Stimulated activated CD8-positive, alpha-beta memory T cell treated with anti-CD3 and anti-CD28 coated beads, Interleukin-4, amount 100 ng/mL, for 48 hours (primary cell): ENCODE results near the gene ADAMTS7.
"Not testable (repeated sequence)": the region's sequence is repeated elsewhere in the genome, so short reads cannot be mapped to it uniquely, and the experiment has no call there.

Experiments used
- DNase-seq: peaks from one replicate; pipeline ENCODE4 v3.0.0-alpha.2; 2020

The ADAMTS7 gene

DNA sequence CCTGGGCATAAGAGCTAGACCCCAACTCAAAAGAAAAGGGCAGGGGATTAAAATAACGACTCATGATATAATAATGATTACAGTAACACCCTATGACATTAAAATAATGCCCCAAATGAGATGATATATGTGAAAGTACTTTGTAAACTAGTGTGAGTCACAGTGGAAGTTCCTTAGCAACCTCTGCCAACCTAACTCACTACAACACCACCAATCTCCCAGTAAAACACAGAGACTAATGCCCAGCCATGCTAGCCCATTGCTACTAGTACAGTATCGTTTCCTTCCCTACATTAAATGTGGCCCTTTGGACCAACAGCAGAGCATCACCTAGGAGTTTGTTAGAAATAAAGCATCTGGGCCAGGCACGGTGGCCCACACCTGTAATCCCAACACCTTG is 11.2 kb upstream of the ADAMTS7 start:
- no peak for DNase-seq

DNA sequence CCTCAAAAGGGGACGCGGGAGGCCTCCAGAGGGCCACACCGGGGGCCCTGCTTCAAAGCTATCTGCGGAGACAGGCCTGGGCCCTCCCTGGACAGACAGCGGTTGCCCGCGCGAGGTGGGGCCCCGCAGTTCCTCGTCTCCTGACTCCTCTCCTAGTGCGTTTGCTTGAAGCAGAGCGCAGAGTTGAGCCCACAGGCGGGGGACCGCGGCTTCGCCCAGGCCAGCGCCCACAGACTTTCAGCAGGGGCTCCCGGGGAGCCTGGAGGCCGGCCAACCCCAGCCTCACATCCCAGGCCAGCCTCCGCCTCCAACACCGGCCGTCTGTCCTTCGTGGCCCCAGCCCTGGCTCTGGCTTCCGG is 540 bp upstream of the ADAMTS7 start:
- no peak for DNase-seq

DNA sequence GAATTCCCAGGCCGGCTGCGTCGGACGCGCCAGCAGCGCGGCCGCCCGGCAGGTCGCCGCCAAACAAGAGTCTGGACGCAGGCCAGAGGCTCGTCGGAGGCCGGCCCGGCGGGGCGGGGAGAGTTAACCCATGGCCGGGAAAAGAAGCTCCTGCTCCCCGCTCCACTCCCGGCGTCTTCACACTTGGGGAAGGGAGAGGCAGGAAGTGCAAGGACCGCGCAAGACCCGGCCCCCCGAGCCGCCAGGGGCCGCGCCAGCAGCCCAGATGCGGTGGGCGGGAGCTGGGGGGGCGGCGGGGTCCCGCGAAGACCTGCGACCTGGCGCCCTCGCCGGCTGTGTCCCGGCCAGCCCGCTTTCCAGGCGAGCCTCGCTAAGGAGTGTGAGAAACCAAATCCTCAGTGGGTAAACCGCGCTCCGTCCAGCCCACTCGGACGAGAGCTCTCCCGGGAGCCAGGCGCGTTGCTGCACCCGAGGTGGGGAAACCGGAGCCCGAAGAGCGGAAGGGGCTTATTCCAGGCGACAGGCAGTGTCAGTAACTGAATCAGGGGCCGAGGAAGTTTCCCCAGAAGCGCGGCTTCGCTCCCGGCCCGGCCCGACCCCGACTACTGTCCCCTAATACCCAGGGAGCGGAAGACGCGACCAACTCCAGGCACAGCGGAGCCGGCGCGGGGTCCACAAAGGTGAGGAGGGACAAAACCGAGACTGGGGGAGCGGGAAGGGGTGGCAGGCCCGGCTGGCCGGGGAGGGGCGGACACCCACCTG is 721 bp downstream of the ADAMTS7 start:
- no peak for DNase-seq

DNA sequence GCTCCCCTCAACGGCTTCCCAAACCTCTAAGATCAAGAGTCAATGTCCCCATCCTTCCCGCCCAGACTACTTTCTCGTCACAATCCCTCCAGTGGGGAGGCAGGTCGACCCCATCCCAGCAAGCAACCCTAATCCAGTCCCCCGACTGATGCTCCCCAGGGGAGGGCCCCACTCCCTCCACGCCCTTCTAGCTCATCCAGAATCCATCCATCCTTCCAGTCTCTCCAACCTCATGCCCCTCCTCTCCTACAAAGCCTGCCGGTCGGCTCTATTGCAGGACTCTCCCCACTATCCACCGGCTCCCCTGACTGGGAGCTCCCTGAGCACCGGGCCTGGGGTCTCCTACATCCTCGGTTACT is 1.3 kb downstream of the ADAMTS7 start:
- no peak for DNase-seq

DNA sequence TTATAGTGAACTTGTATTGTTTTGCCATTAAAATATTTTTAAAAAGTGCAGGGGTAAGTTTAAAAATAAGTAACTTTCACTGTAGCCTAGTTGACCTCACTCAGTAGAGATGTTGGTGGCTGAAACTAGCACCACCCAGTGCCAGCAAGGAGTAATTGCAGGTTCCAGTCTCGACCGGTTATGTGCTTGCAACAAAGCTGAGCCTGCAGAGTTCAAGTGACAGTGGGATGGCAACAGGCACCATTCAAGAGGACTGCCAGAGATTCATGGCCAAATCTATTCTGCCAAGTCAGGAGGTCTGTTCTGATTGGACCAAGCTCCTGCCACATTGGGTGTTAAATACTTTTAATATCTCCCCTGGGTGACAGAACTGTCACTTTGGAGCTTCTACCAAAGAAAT is 2.7 kb downstream of the ADAMTS7 start:
- peak; percentile 43 for DNase-seq

DNA sequence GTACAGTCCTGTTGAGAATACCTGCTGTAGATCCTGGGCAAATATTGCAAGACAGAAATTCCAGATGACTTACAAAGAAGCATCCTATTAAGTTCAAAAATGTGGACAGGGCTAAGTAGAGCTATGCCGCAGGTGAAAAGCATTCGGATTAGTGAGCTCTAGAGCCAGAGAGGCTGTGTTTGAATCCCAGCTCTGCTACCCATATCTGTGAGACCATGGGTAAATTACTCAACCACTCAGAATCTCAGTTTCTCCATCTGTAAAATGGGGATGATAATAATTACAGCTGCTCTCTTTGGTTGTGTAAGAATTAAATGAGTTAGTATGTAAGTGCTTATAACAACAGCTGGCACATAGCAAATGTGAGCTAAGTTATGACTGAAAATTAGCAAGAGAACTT is 3.9 kb downstream of the ADAMTS7 start:
- DNase-seq: no peak

DNA sequence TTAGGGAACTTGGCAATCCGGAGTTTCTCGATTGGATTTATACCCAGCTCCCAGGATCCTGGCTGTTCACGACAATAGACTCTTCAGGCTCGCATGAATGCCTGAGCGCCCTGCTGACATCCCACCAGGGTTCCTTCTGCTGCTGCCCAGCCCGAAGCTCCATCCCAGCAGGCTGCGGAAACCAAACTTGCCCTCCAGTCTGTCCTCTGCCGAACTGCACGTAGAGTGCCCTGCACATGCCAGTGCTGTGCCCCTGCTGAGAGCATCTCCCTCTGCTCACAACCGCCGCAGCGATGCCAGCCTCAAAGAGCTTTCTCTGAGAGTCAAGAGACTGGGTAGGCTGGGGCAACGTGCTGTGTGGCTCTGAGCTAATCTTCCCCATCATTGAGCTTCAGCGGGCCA is 6.9 kb downstream of the ADAMTS7 start:
- DNase-seq: no peak

DNA sequence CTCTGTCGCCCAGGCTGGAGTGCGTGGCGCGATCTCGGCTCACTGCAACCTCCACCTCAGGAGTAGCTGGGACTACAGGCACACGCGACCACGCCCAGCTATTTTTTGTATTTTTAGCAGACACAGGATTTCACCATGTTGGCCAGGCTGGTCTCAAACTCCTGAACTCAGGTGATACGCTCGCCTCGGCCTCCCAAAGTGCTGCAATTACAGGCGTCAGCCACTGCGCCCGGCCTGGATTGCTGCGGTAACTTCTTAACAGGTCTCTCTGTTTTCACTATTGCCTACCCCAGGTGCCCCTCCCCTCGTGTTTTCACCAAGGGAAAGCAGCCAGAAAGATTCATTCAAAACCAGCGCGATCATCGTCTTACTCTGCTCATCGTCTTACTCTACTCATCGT is 10.5 kb downstream of the ADAMTS7 start:
- DNase-seq: no peak

DNA sequence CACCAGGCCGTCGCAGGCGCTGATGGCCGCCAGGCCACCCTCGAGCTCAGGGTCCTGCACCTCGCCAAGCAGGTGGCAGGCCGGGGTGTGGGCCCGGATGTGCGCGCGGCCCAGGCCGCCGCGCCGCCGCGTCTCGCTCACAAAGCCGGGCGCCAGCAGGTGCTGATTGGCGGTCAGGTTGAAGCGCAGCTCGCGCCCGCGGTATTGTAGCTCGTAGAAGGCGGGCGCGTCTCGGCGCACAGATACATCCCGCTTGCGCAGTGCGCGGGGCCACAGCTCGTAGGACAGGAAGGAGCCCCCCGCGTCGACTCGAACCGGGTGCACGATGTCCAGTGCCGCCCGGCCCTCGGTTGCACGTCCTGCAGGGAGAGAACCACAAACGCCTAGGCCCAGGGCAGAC is 11.1 kb downstream of the ADAMTS7 start:
- no peak for DNase-seq

DNA sequence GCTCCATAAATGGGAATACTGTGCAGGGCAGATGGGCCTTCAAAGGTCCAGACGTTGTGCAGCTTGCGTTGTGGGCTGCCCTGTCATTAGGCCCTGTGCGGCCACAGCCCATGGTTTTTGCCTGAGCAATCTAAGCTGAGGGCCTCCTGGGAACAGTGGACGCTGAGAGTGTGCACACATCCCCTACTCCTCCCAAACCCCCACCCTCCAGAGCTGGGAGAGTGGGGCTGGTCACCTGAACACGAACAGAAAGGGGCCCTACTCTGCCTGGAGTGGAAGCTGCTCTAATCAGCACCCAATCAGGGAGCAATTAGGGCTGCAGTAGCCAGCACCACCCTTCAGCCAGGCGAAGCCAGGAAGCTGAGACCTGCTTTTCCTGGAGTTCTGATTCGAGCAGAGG is 12.2 kb downstream of the ADAMTS7 start:
- DNase-seq: not testable (repeated sequence)

DNA sequence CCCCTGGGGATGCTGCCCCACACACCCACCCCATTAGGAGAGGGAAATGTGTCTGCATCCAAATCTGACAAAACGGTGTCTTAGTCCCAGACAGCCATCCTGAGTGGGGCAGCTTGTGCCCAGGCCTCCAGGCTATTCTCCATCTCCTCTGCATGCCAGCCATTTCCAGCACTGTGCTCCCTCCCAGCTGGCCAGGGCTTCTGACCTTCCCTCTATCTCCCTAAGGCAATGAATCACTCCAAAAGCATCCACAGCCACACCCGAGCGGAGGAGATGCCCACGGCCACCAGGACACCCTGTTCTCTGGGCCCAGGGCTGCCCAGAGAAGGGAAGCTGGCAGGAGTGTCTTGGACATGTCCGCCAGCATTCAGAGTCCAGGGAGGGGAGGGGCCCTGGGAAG is 12.9 kb downstream of the ADAMTS7 start:
- DNase-seq: not testable (repeated sequence)

DNA sequence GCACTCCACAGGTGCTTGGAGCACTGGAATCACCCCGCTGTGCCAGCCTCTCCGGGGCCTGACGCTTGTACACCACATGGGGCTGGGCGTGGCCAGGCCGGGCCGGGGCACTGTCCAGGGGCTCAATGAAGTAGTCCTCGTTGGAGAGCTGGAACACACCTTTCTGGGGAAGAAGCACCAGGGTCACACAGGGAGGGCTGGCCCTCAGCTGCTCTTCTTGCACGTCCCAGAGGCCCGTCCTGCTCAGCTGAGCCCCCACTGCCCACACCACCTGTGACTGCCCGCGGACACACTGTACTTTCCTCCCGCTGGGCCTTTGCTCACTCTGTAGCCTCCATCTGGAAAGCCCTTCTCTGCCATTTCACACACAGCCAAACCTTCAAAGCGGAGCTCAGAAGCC is 13.3 kb downstream of the ADAMTS7 start:
- DNase-seq: no peak

DNA sequence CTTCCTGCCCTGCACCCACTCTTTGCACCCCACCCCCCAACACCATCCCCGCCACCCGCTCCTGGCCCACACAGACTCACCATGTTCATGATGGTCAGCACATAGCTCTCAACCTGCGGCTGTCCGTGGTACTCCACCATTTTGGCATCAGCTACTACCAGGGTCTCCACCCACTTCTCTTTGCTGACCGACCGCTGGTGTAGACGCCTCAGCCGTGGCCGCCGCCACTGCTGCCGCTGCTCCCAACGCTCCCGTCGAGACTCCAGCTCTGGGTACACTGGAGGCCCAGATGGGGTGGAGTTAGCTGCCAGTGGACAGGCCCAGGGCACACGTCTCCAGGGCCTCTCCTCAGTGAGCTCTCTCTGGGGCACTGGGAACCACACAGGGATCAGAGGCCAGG is 14.8 kb downstream of the ADAMTS7 start:
- DNase-seq: no peak

DNA sequence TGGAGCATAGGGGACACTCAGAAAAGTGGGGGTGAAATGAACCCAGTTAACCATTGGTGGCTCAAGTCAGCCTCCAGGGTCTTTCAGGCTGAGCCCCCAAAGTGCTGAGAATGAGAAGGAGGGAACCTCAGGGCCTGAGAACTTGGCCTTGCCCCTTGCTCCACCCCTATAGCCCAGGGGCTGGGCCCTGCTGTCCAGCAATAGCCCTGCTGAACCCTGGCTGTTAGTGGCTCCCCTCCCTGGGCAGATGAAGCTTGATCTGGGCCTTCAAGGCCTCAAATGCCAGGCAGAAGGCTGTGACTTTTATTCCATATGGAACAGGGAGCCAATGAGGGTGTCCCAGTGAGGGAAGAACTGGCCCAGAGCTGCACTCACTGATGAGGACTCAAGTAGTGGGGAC is 16.2 kb downstream of the ADAMTS7 start:
- no peak for DNase-seq

DNA sequence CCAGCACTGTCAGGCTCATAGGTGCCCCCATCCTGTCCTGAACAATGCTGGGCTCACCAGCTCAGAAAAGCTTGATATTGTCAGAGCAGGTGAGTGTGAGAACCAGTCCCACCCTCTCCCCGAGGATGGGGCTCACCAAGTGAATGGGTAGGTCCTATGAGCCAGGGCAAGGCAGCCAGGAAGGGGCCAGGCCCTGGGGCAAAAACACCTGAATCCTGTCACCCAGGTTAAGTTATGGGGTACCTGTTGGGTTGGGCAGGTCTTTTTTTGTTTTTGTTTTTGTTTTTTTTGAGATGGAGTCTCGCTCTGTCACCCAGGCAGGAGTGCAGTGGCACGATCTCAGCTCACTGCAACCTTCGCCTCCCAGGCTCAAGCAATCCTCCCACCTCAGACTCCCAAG is 16.8 kb downstream of the ADAMTS7 start:
- DNase-seq: not testable (repeated sequence)

DNA sequence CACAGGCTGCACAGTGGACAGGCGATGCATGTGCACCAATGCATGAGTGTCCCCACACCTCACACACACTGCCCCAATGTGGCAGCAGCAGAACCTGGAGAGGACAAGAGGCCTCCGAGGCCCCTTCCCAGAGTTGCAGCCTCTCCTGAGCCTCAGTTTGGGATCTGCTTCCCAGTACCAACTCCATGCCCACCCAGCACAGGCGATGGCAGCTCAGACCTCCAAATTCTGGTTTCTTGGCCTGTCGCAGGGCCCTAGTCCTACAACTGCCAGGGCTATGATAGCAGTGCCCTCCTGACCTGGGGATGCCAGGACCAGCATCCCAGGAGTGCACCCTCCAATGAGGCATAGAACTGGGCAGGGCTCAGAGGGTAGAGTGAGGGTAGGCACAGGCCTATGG is 19.9 kb downstream of the ADAMTS7 start:
- no peak for DNase-seq

DNA sequence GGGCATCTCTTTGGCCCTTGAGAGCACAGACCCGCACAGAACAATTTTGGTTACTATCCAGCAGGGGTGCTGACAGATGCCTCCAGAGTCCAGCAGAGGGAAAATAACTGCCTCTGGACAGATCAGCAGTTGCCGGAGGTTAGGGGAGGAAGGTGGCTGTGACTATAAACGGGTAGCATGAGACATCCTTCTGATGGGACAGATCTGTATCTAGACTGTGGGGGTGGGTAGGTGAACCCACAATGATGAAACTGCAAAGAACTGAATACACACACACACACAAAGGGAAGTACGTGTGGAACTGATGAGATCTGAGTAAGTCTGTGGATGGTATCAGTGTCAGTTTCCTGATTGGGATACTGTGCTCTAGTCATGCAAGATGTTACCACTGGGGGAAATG is 21.2 kb downstream of the ADAMTS7 start:
- peak; percentile 35 for DNase-seq

DNA sequence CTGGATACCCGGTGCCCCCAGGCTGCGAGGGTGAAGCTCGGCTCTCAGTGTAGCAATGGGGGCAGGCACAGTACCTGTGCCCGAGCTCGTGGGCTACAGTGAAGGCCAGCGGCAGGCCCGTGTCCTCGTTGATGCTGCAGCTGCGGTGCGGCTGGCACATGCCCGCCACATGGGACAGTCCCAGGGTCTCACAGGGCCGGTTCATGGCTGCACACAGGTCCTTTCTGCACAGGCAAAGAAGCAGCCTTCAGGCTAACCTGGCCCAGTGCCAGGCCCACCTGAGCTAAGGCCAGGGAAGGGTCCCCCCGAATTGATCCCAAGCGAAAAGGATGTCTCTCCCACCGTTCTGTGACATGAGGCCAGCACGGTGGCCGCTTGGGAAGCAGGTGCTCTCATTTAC is 21.6 kb downstream of the ADAMTS7 start:
- no peak for DNase-seq

DNA sequence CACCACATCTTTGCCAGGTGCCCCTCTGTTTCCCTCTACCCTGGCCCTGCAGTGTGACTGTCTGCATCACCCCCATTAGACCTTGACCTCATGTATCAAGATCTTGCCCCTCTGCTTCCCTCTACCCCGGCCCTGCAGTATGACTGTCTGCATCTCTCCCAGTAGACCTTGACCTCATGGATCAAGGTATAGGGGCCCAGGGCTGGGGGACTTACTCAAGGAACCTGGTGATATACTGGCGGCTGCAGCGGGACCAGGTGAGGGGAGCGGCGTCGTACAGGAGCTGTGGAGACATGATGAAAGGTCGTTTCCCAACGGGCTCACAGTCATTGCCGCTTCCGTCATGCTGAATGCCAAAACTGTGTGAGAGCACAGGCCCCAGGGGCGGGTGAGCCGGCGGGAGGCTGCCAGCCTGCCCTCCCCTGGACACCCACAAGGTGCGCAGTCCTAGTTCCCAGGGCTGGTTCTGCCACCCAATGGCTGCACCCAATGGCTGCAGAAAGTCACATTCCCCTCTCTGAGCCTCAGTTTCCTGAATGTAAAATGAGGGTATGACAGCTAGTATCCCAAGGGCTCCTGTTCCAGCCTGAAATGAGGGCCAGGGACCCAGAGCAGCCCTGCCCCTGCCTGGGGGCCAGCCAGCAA is 23.1 kb downstream of the ADAMTS7 start:
- no peak for DNase-seq

DNA sequence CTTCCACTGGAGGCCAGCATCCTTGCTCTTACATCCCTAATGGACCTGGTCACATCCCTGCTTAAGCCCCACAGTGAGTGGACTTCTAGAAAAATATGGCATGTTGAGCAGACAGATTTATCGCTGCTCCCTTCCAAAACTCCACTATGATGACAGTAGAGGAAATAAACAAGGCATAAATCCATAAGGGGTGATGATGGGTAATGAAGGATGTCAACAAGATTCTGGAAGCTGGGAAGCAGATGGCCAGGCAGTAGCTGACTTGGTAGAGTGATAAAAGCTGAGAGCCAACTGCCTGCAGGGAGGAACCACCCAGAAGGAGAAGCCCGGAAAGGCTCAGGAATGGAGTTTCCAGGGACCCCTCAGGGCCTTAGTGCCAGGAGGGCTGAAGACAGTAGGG is 28.9 kb downstream of the ADAMTS7 start:
- not testable (repeated sequence) for DNase-seq

DNA sequence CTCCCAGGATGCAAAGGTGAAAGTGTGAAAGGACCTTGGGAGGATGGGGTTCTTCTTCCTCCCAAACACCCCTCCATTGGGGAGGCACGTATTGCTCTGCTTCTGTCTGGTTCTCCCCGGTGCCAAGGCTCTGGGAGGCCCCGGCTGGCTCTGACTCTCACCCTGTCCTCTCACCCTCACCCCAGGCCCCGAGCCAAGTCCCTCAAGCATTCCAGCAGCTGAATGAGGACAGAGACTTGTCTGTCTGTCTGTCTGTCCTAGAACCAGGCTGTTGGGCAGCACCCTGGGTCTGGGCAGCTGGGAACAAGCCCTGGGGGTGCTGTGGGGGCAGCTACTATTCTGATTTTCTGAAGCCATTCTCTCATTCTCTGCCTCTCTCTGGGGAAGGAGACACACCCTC is 29.9 kb downstream of the ADAMTS7 start:
- not testable (repeated sequence) for DNase-seq

DNA sequence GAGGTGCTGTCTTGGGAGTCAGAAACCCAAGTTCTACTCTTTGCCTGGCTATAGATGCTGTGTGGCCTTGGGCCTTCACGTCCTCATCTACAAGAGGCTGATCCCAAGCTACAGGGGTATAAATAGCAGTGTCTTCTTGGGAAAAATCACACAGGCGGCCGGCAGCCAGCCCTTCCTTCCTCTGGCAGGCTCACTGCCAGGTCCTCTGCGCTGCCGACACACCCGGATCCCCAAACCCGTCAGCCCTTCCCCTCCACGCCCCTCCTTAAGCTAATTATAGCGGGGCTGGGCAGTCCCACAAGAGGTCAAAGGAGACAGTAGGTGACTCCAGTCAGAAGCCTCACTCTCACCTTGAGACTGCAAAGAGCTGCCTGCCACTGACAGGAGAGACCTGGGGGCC is 31.3 kb downstream of the ADAMTS7 start:
- not testable (repeated sequence) for DNase-seq

DNA sequence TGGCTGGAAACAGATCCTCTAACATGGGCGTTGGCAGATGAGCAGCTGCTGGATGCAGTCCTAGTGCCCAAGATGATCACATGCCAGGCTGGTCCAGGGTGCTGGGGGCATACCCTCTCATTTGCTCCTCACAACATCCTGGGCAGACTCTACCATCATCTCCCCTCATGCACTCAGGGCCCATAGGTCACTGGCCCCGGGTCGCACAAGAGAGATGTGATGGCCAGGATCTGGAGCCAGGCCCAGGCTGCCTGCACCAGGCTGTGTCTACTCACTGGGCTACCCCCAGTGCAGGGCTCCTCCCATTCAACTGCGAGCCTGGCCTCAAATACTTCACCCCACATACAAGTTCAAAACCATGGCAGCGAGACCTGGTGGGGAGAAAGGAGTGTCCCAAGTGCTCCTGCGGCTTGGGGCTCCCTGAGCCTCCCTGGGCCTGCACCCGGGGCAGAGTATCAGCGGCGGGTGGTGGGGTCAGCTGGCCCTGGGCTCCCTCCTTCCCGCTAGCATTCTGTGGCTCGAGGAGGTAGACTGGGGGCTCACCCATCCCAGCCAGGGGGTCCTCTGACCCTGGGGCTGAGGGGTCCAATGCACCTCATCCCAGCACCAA is 32.0 kb downstream of the ADAMTS7 start:
- not testable (repeated sequence) for DNase-seq

DNA sequence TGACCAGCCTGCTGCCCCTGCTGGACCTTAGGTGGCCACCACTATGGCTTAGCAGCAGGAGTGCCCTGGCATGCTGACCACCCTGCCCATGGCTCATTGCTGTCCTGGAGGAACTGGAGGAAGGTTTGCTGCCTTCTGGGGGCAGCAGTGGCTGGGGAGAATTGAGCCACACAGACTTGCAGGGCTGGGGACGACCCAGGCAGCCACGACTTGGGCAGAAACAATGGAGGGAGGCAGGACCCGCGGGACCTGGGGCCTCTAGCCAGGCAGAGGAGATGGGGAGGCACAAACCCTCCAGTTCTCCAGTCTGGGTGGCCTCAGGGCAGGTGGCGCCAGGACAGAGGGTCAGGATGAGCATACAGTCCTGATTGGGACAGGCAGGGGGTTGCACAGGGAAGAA is 32.8 kb downstream of the ADAMTS7 start:
- DNase-seq: no peak

DNA sequence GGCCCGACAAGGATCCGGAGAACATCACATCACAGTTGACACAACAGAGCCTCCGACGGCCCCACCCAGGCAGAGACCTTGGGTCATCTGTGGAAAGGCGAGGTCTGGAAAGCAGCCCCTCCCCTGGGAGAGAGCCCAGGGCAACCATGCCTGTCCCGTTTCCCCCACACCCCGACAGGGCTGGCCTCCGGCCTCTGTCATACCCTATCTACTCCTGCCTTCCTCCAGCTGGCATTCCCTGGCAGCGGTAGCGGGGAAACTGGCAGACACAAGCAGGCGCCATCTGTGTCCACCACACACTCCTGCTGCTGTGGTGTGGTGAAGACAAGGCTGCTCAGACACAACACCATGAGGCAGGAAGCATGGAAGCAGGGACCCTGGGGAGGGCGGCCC is 33.3 kb downstream of the ADAMTS7 start:
- not testable (repeated sequence) for DNase-seq
